ENCODE measurements around the gene HCN1.

Gene HCN1

DNA sequence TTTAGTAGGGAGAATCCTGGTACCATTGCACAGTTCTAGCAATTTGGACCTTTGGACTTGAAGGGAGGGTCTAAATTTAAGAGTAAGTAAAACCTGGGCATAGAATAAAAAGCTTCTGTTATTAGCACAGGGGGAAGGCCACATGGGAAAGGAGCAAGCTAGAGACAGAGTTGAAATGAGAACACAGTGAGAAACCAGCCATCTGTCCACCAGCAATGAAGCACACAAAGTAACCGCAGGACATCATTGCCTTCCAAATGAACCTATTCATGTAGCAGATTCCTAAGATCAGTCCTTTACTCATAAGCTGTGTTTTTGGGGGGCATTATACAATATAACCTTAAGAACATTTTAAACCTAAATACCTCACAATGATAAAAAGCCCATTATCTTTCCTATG is 407.4 kb downstream of the HCN1 start:
- peak; percentile 14 for DNase-seq (ENCODE audit: low spot score)

DNA sequence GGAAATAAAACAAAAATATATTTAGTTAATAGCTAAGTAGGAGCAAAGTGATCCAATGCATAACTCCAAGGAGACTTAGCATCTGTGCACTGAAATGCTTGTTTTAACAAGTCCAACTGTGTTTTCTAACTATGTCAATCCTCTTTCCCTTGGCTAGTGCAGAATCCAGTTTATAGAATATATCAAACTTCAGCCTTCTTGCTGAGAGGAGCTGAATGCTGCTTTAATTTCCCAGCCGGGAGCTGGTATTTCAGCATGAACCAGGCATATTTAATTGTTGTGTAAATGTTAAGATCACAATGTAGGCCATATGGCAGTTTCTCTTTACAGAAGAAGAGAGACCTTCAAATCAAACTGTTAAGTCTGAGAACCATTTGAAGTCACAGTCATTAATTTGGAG is 411.7 kb downstream of the HCN1 start:
- DNase-seq (ENCODE audit: low spot score), result no peak

DNA sequence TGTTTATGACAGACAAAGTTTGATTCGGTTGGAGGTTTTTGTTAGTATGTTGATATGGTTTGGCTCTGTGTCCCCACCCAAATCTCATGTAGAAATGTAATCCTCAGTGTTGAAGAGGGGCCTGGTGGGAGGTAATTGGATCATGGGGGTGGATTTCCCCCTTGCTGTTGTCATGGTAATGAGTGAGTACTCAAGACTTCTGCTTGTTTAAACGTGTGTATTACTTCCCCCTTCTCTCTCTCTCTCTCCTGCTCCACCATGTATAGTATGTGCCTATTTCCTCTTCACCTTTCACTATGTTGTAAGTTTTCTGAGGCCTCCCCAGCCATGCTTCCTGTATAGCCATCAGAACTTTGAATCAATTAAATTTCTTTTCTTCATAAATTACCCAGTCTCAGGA is 415.1 kb downstream of the HCN1 start:
- DNase-seq (ENCODE audit: low spot score), result no peak

DNA sequence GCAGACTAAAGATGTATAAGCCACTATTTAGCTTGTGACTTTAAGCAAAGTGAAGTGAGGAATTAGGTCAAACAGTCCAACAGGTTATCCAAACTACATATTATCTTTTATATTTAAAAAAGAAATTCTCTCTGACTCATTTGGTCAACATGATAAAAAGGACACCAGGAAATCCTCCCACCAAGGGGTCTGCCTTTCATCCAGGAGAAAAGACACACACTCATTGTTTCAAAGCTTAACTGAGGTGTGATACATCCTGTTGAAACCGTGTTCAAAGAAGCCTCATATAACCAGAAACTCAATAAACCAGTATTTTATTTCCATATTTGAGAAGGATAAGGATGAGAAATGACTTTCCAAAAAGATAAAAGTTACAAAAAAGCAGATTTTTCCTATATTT is 417.1 kb downstream of the HCN1 start:
- no peak for DNase-seq (ENCODE audit: low spot score)

DNA sequence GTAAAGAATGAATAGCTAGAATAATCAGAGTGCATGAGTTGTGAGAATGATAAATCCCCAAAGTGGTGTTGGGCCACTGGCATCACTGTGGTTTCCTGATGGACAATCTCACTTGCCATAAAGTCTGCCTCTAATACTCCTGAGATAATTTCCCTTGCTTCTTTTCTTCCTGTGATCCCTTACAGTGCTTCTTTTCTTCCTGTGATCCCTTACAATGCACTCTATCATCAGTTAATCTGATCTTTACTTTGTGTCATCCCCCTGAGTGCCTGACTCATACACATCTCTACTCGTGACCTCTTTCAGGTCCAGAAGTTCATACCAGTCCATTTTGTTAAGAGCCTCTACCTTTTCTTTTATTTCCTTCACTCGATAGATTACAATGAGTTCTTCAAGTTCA is 418.3 kb downstream of the HCN1 start:
- DNase-seq (ENCODE audit: low spot score), result no peak

DNA sequence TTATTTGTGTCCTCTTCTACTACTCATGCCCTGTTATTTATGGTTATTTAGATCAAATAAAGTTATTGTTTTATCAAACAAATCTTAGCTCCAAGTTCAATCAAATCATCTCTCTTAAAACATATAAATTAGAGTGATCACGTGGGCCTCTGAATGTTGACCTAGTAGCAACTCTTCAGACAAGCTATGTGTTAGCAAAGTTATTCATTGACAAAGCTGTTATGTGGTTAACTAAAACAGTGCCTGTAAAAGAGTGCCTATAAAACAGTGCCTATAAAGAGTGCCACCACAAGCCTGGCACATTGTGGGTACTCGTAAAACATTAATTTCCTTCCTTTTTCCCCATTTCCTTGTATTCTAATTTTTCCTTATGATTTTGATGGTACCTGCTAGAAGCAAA is 421.9 kb downstream of the HCN1 start:
- DNase-seq (ENCODE audit: low spot score), result no peak

DNA sequence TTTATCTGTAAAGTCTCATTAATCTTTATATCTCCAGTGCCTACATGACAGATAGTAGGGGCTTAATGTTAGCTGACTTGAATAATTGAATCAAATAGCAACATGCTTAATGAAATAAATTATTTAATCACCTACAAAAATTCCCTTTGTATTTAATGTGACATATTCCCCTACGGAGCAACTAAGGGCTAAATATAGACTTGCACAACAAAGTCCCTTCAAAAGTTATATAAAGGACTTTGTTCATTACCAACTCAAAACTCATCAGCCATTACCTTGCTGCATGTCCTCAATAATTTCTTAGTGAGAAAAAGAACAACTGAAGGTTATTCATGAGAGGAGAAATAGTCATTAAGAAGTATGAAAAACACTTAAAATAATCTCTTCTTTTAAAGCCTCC is 424.6 kb downstream of the HCN1 start:
- no peak for DNase-seq (ENCODE audit: low spot score)

DNA sequence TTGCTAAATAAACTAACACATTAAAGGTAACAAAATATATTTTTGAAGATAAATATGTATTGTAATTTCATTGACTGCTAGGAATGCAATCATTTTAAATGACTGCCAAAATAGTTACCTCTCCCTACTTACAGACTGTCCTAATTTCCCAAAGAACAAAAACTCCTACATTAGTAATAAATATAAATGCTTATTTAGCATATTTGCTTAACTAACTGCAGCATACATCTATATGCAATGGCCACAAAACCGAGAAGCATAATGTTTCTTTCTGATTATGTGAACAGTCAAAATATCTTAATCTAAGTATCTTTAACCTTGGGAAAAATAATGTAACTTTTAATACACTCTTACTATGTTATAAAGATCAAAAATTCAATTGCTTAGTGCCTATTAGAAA is 431.7 kb downstream of the HCN1 start:
- no peak for DNase-seq (ENCODE audit: low spot score)

DNA sequence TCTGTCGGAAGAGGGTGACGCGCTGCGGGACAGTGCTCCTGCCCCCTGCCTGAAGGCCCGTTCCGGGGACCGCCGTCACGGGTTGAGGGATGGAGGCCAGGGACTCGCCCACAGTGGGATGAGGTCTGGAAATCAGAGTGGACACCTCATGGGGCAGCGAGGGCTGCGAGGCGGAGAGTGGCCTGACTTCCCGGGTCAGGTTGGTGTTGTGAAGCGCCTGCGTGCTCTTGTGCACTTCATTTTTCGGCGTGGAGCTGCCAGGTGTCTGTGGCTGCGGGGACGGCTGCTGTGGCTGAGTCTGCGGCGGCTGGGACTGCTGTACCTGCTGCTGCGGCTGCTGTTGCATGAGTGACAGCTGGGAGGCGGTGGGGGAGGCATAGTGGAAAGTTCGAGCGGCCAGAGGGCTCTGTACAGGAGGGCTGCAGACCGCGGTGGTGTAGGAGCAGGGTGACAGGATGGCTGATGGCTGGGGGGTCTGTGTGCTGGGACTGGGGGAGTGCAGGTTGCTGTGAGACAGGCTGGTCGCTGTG is 434.1 kb downstream of the HCN1 start:
- DNase-seq (ENCODE audit: low spot score), result no peak

DNA sequence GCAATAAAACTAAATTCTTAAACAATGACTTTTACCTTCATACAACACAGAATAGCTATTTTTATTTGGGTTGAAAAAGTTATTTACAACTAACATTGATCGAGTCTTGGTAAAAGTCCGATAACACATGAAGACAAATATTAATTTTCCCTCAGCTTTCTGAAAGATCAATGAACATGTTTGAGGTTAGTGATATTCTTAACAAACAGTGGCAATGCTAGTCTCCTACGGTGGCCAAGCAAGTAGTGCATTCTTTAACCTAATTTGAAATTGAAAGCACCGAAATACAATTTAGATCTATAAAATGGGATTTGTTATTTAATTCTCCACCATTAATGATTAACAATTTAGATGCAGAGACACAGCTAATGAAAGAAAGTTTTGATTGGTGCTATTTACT is 435.1 kb downstream of the HCN1 start:
- no peak for DNase-seq (ENCODE audit: low spot score)

DNA sequence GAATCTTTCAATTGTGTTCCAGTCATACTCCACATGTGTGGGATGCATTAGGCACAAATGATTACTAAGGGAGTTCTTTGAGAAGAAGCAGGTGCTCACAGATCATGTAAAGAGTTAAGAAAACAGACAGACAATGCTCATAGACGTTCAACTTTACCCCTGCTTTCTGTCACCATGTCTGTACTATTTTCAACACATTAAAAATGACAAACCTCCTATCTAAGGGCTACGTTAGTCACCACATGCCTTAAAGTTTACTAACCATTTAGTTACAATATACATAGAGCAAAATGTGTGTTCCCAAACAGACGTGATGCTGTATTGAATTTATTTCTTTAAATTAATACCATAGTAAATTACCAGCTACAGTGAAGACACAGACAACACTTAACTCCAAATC is 435.9 kb downstream of the HCN1 start:
- no peak for DNase-seq (ENCODE audit: low spot score)

DNA sequence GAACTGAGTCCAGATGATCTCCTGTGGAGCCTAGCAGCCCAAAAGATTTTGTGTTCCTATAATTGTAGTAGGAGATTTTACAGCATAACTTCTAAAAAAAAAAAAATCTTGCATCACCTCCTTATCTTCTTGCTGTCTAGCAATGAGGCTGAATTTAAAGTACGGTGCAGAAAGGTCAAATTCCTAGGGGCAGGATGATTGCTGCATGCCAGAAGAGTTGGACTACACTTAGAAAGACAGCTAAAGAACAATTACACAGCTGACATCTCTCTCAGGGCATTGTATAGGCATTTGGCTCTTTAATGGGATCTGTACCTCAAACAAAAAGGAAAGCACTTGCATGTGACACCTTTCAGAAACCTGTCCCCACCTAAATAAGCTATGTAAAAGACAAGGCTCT is 443.2 kb downstream of the HCN1 start:
- DNase-seq (ENCODE audit: low spot score), result no peak

DNA sequence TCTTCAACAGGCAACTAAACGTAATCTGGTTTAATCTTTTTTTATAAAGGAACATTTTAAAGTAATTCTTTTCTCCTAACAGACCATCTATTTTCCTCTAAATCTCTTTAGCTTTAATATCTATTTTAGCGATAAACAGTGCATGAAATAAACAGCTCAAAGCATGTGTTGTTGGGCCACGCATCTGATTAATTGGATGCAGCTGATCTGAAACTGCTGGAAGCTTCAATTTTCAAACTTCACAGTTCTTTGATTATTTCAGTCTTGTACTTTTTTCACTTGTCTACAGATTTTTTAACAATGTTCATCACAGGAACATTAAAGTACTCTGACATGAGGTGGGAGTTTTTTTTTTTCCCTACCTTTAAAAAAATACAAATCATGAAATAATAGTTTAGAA is 443.6 kb downstream of the HCN1 start:
- DNase-seq (ENCODE audit: low spot score), result no peak

DNA sequence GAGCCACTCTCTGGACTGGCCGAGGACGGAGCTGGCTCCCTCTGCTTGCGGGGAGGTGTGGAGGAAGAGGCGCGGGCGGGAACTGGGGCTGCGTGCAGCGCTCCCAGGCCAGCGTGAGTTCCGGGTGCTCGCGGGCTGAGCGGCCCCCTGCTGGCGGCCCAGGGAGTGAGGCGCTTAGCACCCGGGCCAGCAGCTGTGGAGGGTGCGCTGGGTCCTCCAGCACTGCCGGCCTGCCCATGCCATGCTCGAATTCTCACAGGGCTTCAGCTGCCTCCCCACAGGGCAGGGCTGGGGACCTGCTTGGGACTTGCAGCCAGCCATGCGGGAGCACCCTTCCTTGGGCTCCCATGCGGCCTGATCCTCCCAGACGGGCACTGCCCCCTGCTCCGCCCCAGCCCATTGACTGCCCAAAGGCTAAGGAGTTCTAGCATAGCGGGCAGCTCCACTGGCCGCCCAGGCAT is 470.6 kb downstream of the HCN1 start:
- no peak for DNase-seq (ENCODE audit: low spot score)

DNA sequence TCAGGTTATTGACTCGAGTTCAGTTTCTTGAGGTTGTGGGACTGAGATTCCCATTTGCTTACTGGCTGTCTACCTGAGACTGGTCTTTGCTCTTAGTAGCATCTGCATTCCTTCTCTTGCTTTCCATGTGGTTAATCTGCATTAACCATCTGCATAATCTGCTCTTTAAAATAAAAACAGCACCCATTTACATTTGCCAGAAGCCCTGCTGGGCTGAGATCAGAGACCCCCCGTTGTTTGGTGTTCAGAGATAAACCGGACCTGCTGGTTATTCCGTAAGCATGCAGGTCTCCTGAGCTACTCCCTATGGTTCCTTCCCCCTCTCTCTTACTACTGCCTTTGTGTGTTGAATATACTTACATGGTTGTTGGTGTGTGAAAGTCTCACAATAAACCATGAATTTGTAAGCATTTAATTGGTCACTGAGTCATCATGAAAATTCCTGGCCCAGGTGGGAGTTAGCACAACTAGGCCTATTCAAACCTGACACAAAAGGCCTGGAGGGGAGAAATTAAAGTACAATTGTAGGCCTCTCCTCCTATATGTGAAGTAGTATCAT is 490.7 kb downstream of the HCN1 start:
- DNase-seq (ENCODE audit: low spot score), result no peak

Measured in pons (tissue), 1 donor.